Nucleus accumbens (tissue), 56 donors: ENCODE results near the gene C1QTNF4.
"Not testable (repeated sequence)": the region's sequence is repeated elsewhere in the genome, so short reads cannot be mapped to it uniquely, and the experiment has no call there.

Experiments used
- DNase-seq, 56 donors: peaks; one replicate each; lab custom pipeline; 2025; lab: John Stamatoyannopoulos, UW

Gene C1QTNF4

DNA sequence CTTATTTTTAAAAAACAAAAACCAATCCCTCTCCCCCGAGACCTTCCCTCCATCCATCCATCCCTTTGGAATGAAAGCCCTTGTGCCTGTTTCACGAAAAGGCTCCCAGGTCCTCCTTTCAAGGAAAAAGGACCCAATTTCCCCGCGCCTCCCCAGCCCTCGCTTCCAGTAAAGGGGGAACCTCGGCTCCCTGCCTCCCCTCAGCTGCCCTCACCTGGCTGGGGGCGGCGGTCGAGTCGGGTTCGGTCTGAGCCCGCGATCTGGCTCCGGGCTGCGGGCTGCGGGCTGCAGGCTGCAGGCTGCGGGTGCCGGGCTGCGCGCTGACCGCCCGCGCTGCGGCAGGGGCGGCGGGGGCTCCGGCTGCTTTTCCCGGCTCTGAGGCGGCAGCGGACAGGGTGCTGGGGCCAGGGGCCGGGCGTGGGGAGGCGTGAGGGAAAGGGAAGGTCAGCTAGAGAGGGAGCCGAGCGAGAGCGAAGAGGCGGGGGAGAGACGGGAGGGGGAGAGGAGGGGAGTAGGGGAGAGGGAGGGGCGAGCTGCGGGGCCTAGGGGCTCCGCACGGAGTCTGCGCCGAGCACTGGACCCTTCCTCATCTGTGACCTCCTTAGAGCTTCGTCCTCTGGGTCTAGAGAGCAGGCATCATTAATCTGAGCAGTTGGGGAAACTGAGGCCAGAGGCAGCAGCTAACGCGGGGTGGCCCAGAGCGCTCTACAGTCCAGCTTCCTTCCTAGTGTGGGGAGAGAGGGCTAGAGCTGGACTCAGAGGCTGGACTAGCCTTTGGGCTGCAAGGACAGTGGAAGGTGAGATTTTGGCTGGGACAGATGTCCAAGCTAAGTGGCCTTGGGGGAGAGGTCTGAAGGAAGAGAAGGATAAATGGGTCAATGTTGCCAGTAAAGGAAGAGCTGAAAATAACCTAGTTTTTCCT is at the start of gene C1QTNF4:
Gene C1QTNF4, minus strand, starts transcription at position 478 of the 922 bp plus-strand sequence. CDS start 3,601 bp downstream, outside the sequence.
- no peak for DNase-seq

GRCh38 chr11:47642099-47642855 is 48.1 kb upstream of the C1QTNF4 start, which contains the start of gene MTCH2:
Gene MTCH2 (minus strand): TSS chr11:47642559. CDS start chr11:47642465, 94 bp downstream.
- DNase-seq = peak; percentile 63 to 98 (median 94)

DNA sequence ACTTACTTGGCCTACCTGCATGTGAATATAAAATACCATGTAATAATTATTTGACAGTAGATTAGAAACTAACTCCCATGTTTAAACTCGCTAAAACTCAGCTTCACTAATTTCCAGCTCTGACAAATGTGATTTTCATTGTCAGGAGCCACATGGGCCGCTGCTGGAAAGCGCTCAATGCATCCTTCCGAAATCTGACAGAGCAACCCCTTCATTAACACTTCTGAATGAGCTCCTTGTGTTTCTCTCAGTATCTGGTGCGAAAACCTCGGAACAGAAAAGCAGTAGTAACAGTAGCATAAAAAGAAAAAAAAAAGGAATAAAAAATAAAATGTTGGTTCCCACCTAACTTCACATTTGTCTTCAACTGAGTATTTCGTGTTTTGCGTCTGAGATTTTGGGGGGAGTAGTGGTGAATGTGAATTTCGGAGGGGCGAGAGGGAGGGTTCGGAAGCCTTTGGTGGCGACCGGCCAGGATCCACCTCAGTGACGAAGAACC is 47.4 kb upstream of the C1QTNF4 start:
- peak in 34 of 56 donors; percentile 2 to 45 (median 20) for DNase-seq

GRCh38 chr11:47640506-47640905 is 46.3 kb upstream of the C1QTNF4 start:
- DNase-seq = not testable (repeated sequence)

DNA sequence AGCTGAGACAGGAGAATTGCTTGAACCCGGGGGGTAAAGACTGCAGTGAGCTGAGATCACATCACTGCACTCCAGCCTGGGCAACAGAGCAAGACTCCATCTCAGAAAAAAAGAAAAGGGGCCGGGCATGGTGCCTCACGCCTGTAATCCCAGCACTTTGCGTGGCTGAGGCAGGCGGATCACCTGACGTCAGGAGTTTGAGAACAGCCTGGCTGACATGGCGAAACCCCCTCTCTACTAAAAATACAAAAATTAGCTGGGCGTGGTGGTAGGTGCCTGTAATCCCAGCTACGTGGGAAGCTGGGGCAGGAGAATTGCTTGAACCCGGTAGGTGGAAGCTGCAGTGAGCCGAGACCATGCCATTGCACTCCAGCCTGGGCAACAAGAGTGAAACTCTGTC is 42.1 kb upstream of the C1QTNF4 start:
- DNase-seq = not testable (repeated sequence)

GRCh38 chr11:47631473-47631872 is 37.3 kb upstream of the C1QTNF4 start:
- DNase-seq = no peak

- DNase-seq = no peak
These were observed 33.8 kb upstream of the C1QTNF4 start for GRCh38 chr11:47628026-47628425.

- DNase-seq = no peak
These were observed 32.0 kb upstream of the C1QTNF4 start for GRCh38 chr11:47626234-47626633.

- DNase-seq = no peak
These were observed 26.7 kb upstream of the C1QTNF4 start for GRCh38 chr11:47620836-47621378.

DNA sequence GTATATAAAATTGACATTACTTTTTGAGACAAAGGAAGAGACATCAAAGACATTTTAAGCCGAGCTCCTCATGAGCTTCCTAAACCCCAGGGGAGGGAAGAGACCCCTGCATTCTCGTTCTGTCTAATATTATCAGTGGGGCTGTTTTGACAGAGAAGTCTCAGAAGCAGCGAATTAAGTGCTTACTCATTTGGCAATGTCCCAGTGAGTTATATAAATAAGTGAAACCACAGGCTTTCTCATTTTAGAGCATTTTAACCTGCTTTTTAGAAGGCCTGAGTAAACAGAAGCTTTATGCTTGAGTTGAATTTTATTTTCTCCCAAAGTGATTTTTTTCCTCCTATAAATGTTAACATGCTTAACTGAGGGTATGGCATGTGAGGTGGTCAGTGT is 23.2 kb upstream of the C1QTNF4 start:
- DNase-seq = no peak

- DNase-seq = peak in 23 of 56 donors; percentile 17 to 83 (median 48)
These were observed 22.7 kb upstream of the C1QTNF4 start for GRCh38 chr11:47616726-47617416.

GRCh38 chr11:47615249-47615648 is 21.0 kb upstream of the C1QTNF4 start:
- DNase-seq = peak in 5 of 56 donors; percentile 9 to 44 (median 31)

- DNase-seq = peak in 4 of 56 donors; percentile 21 to 24 (median 23)
These were observed 17.2 kb upstream of the C1QTNF4 start for GRCh38 chr11:47611348-47611794.

- peak in 4 of 56 donors; percentile 20 to 55 (median 36) for DNase-seq
These were observed 15.5 kb upstream of the C1QTNF4 start for GRCh38 chr11:47609675-47610074.

DNA sequence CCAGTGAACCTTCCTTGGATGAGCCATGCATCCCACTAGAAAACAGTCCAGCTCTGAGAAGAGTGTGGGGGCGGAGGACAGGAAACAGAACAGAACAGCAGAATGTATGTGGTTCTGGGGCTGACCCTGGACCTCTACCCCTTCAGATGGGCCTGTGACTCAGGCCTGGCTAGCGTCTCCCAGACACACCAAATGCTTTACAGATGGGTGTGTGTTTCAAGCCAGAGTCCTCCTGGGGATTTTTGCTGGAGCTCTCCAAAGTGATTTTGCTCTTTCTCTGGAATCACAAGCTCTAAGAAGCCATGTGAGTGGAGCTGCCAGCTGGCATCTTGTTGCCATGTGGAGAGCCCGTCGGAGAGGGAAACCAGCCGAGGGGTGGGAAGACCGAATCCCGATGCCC is 13.2 kb upstream of the C1QTNF4 start:
- no peak for DNase-seq

- DNase-seq = no peak
These were observed 12.5 kb upstream of the C1QTNF4 start for GRCh38 chr11:47606731-47607130.

DNA sequence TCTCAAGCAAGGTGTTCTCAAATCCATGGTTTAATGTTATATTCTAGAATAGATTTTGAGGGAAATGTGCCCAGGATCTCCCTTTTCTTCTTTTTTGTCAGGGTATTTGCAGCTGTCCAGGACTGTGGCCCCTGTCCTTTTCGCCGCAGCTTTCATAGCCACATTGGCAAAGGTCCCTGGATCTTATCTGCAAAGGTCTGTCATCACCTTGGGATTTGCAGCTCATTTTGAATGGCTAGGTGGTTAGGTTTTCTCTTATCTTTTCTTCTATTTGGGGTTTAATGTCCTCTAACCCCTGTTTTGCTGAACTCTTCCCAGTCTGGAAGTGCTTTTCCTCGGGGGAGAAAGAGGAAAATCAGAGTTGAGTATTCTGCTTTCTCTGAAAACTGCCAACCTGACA is 11.7 kb upstream of the C1QTNF4 start:
- DNase-seq = no peak

- no peak for DNase-seq
These were observed 9.1 kb upstream of the C1QTNF4 start for GRCh38 chr11:47603295-47603694.

- no peak for DNase-seq
These were observed 5.7 kb upstream of the C1QTNF4 start for GRCh38 chr11:47599902-47600301.

DNA sequence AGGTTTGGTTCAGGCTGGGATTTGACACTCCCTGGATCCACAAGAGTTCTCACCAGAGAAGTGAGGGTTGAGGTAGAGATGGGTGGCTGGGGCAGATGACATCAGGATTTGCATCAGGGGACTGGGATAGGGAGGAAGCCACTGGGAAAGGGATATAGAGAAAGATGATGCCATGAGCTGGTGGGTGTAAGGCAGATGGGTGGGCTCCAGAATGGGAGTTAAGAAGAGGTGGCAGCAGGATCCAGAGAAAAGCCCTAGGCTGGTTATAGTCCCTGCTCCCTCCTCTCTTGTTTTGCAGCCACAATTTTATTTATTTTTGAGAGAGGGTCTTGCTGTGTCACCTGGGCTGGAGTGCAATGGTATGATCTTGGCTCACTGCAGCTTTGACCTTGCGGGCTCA is 1.8 kb upstream of the C1QTNF4 start:
- DNase-seq = no peak
